SIG-M5 treated with dmso at 0.1 percent for 504 hours (cell line): ENCODE data around the gene SRSF8.
"Not testable (repeated sequence)": the region's sequence is repeated elsewhere in the genome, so short reads cannot be mapped to it uniquely, and the experiment has no call there.

ENCODE experiments used
- DNase-seq: peaks from one replicate; lab custom pipeline; 2025; ENCODE audit not compliant: unreplicated experiment; lab: John Stamatoyannopoulos, UW

Gene SRSF8

DNA sequence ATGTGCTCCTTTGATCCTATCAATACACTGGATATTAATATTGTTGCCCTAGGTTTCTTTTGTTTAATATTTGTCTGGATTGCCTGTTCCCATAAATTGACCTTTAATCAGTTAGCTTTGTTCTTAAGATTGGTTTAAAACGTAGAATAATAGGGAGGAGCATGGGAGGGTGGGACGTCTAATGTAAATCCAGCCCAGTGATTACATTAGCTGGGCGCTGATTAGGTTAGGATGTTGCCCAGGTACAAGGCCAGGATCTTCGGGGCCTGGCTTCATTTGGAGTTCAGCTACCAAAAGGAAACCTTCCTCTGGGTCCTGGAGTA is at the start of gene SRSF8:
SRSF8 (plus strand) TSS at position 204 of the 323 bp plus-strand sequence. CDS start 308 bp downstream, outside the sequence.
- no peak for DNase-seq

DNA sequence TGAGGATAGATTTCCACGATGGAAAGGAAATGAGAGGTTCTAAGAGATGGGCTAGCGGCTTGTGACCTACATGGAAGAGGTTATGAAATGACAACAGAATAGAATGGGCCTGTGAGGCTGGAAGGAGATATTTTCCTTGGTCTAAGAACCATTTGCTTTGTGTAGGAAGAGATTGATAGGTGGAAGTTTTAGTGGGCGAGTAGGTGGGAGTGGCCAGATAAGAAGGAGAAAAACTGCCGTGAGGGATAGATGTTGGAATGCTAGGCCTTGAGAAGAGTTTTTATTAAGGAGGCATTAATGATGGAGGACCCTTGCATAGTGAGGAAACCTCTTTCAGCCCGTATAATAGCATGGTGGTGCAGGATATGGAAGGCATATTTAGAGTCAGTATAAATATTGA is 45.3 kb upstream of the SRSF8 start:
- not testable (repeated sequence) for DNase-seq

- no peak for DNase-seq
Observed at GRCh38 chr11:95024958-95025357, 41.8 kb upstream of the SRSF8 start, which contains the start of gene KDM4E. Gene KDM4E, plus strand, starts transcription at chr11:95025258. Its CDS starts 300 bp downstream, at chr11:95025558.

GRCh38 chr11:95025594-95025993 is 41.1 kb upstream of the SRSF8 start:
- not testable (repeated sequence) for DNase-seq

DNA sequence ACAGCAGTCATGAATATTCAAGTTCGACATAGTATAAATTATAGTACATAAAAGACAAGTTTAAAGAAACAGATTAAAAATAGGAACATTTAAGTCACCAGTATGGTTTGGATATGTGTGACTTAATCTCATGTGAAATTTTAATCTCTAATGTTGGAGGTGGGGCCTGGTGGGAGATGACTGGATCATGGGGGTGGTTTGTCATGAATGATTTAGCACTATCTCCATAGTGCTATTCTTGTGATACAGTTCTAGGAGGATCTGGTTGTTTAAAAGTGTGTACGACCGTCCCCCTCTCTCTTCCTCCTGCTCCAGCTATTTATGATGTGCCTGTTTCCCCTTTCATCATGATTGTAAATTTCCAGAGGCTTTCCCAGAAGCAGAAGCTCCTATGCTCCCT is 38.4 kb upstream of the SRSF8 start:
- DNase-seq: no peak

GRCh38 chr11:95033051-95033450 is 33.7 kb upstream of the SRSF8 start:
- DNase-seq: no peak

GRCh38 chr11:95035316-95035715 is 31.4 kb upstream of the SRSF8 start:
- DNase-seq: no peak

GRCh38 chr11:95037356-95038035 is 29.2 kb upstream of the SRSF8 start:
- DNase-seq: not testable (repeated sequence)

- no peak for DNase-seq
Observed at GRCh38 chr11:95042239-95042638, 24.5 kb upstream of the SRSF8 start.

- DNase-seq: no peak
Observed at GRCh38 chr11:95042906-95043305, 23.8 kb upstream of the SRSF8 start.

- DNase-seq: no peak
Observed at GRCh38 chr11:95044010-95044409, 22.7 kb upstream of the SRSF8 start.

GRCh38 chr11:95045812-95046211 is 20.9 kb upstream of the SRSF8 start:
- DNase-seq: no peak

- not testable (repeated sequence) for DNase-seq
Observed at GRCh38 chr11:95049122-95049521, 17.6 kb upstream of the SRSF8 start, which contains the start of gene KDM4F. Gene KDM4F, plus strand, starts transcription at chr11:95049422.

DNA sequence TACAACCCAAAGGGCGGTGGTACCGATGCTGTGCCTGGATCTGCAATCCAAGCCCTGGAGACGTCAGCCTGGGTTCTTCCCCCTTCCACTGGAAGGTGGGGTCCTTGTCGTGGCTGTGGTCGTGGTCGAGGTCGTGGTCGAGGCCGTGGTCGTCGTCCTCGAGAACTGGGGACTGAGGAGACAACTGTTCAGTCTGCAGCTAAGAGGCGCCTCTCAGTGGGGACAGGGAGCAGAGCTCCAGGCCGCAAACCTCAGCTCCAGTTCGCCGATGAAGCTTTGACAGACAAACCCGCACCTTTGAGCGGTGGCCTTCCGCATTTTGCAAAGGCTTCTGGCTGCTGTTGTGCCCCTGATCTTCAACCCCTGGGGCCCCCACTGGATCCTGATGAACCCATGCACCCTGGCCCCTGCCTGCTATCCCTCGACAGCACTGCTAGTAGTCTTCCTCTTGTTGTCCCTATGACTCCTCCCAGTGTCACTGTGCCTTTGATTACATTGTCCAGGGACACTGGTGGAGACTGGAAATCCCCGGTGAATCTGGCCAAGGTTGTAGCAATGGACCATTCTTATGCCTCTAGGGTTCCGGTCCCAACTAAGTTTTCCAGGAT is 16.0 kb upstream of the SRSF8 start:
- DNase-seq: no peak

- no peak for DNase-seq
Observed at GRCh38 chr11:95054356-95054755, 12.4 kb upstream of the SRSF8 start.

DNA sequence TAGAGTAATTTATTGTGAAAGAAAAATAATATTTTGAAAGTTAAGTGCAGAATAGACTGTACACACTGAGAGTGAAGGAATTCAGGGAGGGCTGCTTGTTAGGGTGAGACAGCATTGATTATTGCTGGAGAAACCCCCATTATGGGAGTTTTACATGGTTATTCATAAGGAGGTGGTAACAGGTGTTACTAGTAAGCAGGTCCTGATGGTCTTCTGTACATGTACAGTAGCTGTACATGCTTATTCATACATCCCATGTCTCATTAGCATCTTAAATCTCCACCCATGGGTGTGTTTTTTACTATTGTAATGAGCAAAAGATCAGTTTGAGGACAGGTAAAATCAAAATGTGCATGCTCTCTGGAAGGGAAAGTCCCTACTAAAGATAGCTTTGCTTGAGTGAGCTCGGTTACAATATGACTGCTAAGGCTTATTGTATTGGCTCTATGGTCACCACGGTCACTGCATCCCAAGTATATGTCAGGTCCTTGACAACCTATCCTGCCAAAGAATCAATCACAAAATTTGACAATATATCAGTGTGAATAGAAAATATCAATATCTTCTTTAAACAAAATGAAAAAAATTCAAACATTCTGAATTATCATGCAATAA is 11.3 kb upstream of the SRSF8 start:
- DNase-seq: no peak

DNA sequence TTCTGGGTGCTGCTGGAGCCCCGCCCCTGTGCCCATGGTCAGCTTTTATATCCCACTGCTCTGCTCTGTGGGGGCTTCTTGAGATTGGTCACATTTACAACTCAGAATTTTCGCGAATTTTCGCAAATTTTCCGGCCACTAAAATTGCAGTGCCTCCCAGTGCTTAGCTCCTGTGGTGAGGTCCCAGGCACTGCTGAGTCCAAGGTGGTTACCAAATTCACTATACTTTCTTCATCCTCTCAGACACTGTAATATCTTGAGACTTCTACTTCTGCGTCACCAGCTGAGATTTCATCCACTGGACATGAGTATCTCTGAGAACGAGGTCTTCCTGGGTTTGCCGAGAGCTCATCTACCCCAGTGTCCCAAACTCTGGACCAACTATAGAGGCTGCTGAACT is 8.8 kb upstream of the SRSF8 start:
- no peak for DNase-seq

DNA sequence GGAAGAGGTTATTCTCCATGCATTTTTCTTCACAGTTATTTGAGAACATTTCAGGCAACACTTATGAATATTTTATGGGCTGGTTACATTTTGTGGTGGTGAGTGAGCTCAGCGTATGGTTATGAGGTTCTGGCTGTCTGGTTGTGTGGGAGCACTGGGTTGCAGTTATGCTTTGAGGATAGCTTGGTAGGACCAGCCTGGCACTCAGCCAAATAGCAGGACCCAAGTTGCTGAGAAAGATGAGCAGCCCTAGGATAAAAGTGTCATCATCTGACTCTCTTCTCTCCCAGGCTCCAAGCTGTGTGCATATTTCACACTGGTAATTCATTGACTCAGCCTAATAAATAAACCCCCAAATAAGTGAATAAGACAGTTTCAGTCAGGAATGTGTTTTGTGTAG is 8.1 kb upstream of the SRSF8 start:
- no peak for DNase-seq

GRCh38 chr11:95059046-95059445 is 7.7 kb upstream of the SRSF8 start:
- no peak for DNase-seq

DNA sequence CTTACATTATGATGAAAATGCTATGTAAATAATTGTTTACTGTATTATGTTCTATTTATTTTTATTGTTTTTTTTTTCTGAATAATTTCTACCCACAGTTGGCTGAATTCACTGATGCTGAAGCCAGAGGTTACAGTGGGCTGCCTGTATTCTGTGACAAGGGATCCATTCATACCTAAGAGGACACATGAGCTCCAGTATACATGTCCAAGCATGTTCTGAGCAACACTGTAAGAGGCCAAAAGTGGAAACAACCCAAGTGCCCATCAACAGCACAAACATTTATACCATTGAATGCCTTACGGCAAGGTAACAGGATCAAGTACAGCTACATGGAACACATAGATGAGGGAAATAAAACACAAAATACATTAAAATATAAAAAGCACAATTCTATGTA is 1.4 kb upstream of the SRSF8 start:
- DNase-seq: no peak

- peak; percentile 43 for DNase-seq
Observed at GRCh38 chr11:95067039-95067840, 521 bp downstream of the SRSF8 start.

GRCh38 chr11:95067841-95068219 is 1.1 kb downstream of the SRSF8 start:
- DNase-seq: peak; percentile 23
